ENCODE data around the gene PAFAH1B1.

The PAFAH1B1 gene

GRCh38 chr17:2691069-2691871 is 97.8 kb downstream of the PAFAH1B1 start:
- TF ChIP-seq GABPA (IDR thresholded peaks at IDR 0.05; ENCODE audit: low read depth), result no peak
- TF ChIP-seq SPI1 (IDR thresholded peaks at IDR 0.05; ENCODE audit: borderline replicate concordance, low read depth), result no peak
- TF ChIP-seq REST (IDR thresholded peaks at IDR 0.05; ENCODE audit: insufficient replicate concordance, low read depth), result no peak
- TF ChIP-seq CTCF (IDR thresholded peaks at IDR 0.05; ENCODE audit: insufficient read depth, low read length), result no peak
- TF ChIP-seq POLR2AphosphoS5 (IDR thresholded peaks at IDR 0.05; ENCODE audit: low read depth), result no peak
- Histone ChIP-seq H3K27me3 (ENCODE audit: insufficient read depth, poor library complexity, severe bottlenecking) (no peaks in the 10 kb centered on the region), H3K27ac (replicated peaks) (no peak overlapping the region), H3K4me3 (replicated peaks; ENCODE audit: insufficient read depth, low read length) (no peak overlapping the region)
- DNase-seq (ENCODE audit: low read depth in 1 of 2, low spot score in 1 of 2), result no peak

GRCh38 chr17:2691965-2692780 is 98.7 kb downstream of the PAFAH1B1 start:
- no peak for DNase-seq (ENCODE audit: low read depth in 1 of 2, low spot score in 1 of 2)
- no peak for TF ChIP-seq POLR2AphosphoS5 (IDR thresholded peaks at IDR 0.05; ENCODE audit: low read depth)
- TF ChIP-seq SPI1 (IDR thresholded peaks at IDR 0.05; ENCODE audit: borderline replicate concordance, low read depth), result no peak
- TF ChIP-seq CTCF (IDR thresholded peaks at IDR 0.05; ENCODE audit: insufficient read depth, low read length), result no peak
- TF ChIP-seq REST (IDR thresholded peaks at IDR 0.05; ENCODE audit: insufficient replicate concordance, low read depth), result no peak
- TF ChIP-seq GABPA (IDR thresholded peaks at IDR 0.05; ENCODE audit: low read depth), result no peak
- H3K4me3 ChIP-seq (replicated peaks; ENCODE audit: insufficient read depth, low read length), result no peak overlapping the region
- no peaks in the 10 kb centered on the region for H3K27me3 ChIP-seq (ENCODE audit: insufficient read depth, poor library complexity, severe bottlenecking)
- no peak overlapping the region for H3K27ac ChIP-seq (replicated peaks)

GRCh38 chr17:2692781-2693135 is 99.3 kb downstream of the PAFAH1B1 start:
- TF ChIP-seq REST (IDR thresholded peaks at IDR 0.05; ENCODE audit: insufficient replicate concordance, low read depth), result no peak
- TF ChIP-seq CTCF (IDR thresholded peaks at IDR 0.05; ENCODE audit: insufficient read depth, low read length), result no peak
- no peak for TF ChIP-seq POLR2AphosphoS5 (IDR thresholded peaks at IDR 0.05; ENCODE audit: low read depth)
- no peak for TF ChIP-seq SPI1 (IDR thresholded peaks at IDR 0.05; ENCODE audit: borderline replicate concordance, low read depth)
- TF ChIP-seq GABPA (IDR thresholded peaks at IDR 0.05; ENCODE audit: low read depth), result no peak
- Histone ChIP-seq H3K27me3 (ENCODE audit: insufficient read depth, poor library complexity, severe bottlenecking) (no peaks in the 10 kb centered on the region), H3K4me3 (replicated peaks; ENCODE audit: insufficient read depth, low read length) (no peak overlapping the region), H3K27ac (replicated peaks) (no peak overlapping the region)
- DNase-seq (ENCODE audit: low read depth in 1 of 2, low spot score in 1 of 2), result no peak
